DMS53 treated with DMSO at 0.1 percent for 48 hours (cell line): ENCODE results near the gene EEF2KMT.
"Not testable (repeated sequence)": the region's sequence is repeated elsewhere in the genome, so short reads cannot be mapped to it uniquely, and the experiment has no call there.

Experiments
- DNase-seq: peaks from one replicate; lab custom pipeline; 2025; ENCODE audit not compliant: unreplicated experiment; lab: John Stamatoyannopoulos, UW

EEF2KMT gene

DNA sequence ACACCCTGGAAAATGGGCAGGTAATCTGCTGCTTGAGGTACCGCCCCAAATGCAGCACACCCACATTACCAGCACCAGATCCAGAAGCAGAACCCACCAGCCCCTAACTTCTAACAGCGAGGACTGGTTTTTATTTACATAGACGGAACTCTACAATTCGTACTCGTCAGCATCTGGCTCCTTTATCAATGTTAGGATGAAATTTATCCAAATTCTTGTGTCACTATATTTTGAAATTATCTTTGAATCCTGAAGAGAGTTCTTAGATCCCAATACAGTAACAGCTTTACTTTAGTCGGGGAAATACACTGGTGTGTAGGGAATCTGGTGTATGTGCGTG lies 26.3 kb downstream of the EEF2KMT start:
- DNase-seq = no peak

DNA sequence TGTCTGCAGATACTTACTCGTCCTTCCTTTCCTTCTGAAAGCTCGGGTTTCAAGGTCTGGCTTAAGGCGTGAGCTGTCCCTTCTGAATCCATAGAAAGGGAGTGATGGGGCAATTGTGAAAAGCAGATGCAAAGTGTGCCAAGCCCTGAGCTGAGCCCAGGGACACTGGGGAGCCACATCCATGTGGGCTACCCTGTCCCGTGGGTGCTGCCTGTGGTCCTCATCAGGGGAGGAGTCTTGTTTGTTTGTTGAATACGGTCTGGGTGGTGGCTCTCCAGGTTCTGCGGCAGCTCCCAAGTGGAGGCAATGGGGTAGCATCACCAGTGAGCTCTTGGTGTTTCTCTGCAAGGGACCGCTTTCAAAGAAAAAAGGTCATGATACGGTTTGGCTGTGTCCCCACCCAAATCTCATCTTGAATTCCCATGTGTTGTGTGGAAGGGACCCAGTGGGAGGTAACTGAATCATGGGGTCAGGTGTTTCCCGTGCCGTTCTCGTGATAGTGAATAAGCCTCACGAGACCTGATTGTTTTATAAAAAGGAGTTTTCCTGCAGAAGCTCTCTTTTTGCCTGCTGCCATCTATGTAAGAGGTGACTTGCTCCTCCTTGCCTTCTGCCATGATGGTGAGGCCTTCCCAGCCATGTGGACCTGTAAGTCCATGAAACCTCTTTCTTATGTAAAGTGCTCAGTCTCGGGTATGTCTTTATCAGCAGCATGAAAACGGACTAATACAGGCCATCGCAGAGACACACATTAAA lies 27.0 kb downstream of the EEF2KMT start:
- no peak for DNase-seq

DNA sequence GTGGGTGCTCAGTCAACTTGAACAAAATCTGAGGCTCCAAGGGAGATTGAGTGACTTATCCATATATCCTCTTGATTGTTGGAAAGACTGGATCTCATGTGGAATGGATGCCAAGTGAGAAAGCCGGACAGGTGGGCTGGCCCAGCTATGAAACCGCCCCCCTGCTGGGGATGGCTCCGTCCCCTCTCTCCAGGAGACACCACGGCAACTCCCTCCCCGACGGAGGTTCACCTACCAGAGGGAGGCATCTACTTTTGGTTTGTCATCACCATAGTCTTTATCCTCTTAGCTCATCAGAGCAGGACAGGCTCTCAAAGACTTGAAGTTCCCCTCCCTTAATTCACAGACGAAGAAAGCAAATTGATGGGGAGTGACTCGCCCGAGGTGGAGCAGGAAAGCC lies 27.7 kb downstream of the EEF2KMT start:
- no peak for DNase-seq

DNA sequence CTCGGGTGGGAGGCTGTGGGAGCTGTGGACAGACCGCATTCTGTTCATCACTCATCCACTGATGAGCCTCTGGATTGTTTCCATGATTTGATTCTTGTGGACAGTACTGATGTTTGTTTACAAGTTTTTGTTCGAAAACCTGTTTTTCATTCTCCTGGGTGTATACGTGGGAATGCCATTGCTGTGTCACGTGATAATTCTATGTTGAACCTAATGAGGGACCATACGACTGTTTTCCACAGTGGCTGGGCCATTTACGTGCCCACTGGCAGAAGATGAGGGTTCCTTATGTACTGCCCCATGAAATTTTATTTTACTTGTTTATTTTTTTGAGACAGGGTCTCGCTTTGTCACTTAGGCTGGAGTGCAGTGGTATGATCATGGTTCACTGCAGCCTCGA lies 28.5 kb downstream of the EEF2KMT start:
- DNase-seq = no peak

DNA sequence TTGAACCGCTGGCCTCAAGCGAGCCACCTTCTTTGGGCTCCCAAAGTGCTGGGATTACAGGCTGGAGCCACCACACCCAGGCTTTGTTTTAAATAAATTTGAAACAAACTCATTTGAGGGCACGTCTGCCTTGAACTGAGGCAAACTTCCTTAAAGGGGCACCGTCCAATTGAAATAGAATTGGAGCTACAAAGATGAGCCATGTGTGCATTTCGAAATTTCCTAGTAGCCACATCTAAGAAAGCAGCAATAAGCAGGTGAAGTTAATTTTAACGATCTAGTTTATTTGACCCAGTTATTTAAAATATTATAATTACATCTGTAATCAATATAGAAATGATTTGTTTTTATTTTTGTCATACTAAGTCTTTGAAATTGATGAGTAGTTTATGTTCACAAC lies 31.1 kb downstream of the EEF2KMT start:
- no peak for DNase-seq

DNA sequence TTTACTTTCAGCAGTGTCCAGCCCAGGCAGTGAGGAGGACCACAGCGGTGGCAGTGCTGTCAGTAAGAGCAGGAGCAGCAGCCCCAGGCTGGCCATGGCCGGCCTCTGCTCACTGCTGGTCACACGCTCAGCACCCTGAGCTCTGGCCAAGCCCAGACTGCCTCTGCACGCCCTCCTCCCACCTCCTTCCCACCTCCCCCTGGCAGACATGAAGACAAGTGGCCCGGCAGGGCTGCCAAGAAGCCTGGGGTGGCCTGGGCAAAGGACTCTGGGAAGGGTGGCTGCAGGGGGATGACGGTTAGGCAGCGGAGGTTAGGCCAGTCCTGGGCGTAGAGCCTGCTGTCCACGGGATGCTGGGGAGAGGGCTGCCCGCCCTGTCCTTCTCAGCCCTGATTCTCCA lies 31.8 kb downstream of the EEF2KMT start, which contains the start of gene C16orf89:
Gene C16orf89, minus strand, starts transcription at position 144 of the 400 bp plus-strand sequence. Its CDS starts 48 bp downstream, at position 96.
- no peak for DNase-seq

DNA sequence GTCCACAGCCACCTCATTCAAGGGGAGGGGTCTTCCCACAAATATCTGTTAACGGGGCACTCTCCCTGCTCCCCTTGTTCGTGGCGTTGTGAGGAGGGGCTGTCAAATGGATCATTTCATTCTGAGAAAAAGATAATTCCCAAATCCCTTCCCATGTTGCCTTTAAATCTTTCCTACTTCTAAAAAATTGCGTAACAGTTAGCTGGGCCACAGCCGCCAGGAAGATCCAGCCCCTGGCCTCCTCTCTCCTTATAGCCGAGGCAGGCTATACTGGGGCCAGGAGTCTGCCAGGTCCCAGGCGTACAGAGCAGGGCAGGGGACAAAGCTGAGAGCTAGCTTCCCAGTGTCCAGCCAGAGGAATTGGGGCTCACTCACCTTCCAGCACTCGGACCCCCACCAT lies 32.3 kb downstream of the EEF2KMT start:
- DNase-seq = no peak

DNA sequence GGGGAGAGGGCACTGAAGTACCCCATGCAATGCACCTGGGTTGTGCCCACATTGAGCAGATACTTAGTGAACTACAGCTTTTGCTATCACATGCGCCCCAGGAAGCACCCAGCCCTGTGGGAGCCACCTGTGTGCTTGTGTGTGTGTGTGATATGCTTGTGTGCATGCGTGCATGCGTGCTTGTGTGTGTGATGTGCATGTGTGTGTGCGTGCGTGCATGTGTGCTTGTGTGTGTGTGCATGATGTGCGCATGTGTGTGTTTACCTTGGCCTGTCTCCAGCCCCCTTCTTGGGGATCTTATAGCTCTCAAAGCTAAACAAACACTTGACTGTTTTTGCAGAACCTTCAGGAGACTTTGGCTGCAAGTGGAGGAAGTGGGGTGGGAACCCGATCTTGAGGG lies 32.7 kb downstream of the EEF2KMT start:
- no peak for DNase-seq

DNA sequence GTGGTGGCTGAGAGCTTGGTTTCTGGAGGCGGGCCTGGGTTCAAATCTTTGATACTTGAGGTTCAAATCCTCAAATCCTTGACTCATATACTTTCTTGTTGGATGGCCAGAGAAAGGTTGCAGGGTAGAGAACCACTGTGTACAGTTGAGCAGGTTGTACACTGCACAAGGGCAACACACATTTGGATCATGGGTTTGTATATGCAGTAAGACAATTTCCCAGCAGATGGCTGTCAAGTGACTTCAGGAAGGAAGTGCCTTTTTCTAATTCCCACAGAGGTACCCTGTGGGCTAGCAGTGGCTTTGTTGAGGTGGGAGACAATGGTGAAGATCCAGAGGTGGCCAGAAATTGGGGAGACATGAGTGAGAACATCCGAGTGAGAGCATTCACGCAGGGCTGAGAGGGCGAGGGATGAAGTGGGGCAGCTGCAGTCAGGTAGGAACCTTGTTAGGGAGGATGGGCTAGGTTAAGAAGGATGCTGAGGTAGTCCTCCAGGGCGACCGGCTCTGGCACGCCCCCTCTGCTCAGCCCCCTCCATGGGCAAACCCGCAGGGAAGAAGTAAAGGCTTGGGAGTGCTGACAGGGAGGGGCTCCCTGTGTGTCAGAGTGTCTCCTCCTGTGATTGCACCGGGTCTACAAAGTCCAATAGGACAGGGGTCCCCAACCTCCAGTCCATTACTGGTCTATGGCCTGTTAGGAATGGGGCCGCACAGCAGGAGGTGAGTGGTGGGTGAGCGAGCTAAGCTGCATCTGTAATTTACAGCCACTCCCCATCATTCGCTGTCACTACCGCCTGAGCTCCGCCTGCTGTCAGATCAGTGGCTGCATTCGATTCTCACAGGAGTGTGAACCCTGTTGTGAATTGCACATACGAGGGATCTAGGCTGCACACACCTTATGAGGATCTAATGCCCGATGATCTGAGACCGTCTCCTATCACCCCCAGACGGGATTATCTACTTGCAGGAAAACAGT lies 34.5 kb downstream of the EEF2KMT start:
- no peak for DNase-seq

DNA sequence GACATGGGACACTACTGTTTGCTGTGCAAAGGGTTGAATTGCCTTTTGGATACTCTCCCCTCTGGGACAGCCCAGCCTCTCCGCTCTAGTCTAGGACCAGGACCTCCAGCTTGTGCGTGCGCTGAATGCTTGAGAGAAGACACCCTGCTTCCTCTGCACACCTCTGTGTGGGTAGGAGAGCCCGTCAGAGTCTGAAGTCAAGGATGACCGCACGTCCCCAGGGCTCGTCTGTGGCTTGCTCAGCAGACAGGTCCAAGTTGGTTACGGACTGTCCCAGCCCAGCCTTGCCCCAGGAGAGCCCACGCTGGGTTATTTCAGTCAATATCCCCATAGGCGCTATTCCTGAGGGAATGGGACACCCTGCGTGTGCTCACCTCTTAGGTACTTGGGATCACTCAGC lies 35.5 kb downstream of the EEF2KMT start:
- DNase-seq = no peak

DNA sequence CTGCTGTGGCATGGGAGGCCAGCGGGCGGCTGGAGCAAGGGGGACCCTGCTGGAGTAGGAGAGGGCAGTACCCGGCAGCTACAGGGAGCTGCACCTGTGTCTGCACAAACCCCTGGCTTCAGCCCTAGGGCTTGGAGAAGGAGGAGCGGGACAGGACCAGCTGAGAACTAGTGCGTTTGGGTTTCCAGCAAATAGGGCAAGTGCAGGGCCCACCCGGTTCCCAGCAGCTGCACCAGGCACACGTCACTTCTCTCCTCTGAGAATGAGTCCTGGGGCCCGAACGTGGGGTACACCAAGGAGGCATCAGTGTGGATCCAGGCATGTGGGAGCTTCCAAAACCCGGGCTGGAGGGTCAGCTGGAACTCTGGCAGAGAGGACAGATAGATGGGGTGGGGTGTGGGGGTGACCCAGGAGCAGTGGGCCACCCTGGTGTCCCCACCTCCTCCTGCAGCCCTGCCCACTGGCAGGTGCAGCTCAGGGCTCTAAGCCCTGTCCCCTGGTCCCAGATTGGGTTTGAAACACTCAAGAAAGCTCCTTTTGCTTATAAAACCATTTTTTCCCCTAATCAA lies 37.4 kb downstream of the EEF2KMT start:
- DNase-seq = no peak

DNA sequence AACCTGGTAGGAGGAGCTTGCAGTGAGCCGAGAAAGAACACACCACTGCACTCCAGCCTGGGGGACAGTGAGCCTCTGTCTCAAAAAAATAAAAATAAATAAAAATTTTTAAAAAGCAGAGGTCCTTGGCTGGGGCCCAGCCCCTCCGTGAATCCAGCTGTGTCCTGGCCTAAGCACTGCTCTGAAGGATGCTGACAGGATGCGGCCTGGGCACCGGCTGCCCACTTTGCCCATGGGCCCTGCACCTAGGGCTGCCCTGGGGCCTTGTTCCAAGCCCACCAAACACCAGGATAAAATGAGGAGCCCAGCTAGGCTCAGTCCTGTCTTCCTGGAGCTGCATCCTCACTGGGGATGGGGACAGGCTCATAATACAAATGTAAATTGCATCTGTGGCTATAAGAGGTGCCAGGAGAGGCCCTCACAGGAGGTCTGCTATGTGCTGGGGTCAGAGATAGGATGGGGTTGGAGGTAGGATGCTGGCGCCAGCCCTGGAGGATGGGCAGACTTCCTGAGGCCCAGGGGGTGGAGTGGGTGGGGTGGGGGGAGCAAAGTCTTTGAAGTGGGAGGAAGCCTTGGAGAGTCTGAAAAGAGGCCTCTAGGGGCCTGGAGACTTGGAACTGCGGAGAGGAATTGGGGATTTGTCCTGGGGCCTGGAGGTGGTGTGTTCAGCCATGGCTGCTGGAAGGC lies 38.1 kb downstream of the EEF2KMT start:
- no peak for DNase-seq

DNA sequence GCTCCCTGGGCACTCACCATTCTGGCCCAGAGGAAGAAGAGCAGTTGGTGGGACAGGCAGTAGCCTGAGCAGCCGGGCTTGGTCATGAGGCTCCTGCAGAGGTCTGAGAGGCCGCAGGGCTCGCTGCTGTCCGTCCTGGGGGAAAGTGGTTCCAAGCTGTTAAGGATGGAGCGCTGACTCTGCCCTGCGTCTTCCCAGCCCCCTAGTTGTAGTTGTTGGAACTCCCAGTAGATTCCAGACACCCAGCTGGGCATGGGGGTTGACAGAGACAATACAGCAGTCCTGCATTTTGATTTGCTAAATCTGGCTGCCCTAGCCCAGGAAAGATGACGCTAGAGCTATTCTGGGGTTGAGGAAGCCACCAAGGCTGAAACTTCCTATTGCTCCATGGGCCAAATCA lies 39.1 kb downstream of the EEF2KMT start:
- no peak for DNase-seq

DNA sequence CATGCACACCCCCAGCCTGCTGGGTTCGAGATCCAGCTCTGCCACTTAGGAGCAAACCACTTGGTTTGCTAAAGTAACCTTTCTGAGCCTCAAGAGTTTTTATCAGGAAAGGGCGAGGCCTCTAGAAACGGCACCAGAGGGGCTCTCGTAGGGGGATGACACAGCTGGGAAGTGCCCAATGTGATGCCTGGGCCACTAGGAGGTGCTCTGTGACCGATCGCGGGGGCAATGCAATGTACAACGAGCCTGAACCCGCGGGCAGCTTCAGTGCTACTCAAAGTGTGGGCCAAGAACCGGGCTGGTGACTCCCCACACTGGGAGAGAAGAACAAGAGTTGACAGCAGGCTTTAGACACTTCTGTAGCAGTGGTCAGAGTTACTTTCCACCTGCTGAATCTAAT lies 41.2 kb downstream of the EEF2KMT start:
- DNase-seq = no peak

DNA sequence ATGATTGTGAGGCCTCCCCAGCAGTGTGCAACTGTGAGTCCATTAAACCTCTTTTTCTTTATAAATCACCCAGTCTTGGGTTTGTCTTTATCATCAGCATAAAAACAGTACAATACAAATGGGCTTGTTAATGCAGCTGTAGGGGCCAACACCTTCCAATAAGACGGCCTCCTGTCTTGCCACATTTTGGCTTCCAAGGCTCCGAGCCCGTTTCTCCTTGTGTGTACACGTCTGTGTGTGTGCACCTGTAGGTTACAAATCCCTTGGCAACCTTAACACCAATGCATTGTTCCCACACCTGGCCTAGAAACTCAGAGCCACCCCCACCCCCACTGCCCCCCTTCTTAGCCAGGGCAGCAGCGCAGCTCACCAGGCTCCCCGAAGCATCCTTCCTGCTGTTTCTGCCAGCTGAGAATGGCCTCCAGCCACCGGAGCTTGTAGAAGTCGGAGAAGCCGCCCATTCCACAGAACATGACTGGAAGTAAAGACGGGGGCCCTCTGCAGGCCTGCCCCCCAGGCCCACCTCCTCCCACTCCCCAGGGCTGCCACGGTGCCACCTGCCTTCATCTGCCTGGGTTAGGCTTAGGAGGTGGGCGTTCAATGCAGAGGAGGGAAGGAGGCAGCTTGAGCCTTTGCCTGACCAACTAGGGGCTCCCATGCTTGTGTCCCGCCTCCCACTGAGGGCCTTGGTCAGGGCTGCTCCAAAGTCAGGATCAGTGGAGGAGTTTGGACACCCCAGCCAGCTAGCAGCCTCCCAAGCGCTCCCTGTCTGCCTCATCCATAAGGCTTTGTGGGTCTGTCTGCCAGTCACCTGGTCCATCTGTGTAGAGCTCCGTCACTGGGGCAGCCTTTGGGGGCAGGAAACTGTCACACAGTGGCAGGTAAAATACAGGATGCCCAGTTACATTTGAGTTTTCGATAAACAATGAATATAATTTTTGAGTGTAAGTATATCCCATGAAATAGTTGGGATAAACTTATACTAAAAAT lies 42.4 kb downstream of the EEF2KMT start:
- no peak for DNase-seq

DNA sequence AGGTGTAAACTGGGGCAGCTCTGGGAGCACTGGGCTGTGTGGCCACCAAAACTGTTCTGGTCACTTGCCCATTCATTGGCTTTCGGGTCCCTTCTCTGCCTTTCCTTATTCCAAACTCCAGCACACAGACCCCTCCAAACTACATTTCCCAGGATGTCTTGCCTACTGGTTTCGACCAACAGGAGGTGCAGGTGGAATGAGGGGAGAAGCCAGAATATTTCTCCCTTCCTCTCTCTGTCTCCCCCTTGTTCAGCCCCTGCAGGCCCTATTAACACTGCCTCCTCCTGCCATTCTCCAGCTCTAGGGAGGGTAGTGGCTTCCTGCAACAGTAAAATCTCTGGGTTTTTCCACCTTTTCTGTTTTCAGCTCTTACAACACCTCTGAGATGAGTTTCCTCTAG lies 50.7 kb downstream of the EEF2KMT start:
- DNase-seq = no peak

DNA sequence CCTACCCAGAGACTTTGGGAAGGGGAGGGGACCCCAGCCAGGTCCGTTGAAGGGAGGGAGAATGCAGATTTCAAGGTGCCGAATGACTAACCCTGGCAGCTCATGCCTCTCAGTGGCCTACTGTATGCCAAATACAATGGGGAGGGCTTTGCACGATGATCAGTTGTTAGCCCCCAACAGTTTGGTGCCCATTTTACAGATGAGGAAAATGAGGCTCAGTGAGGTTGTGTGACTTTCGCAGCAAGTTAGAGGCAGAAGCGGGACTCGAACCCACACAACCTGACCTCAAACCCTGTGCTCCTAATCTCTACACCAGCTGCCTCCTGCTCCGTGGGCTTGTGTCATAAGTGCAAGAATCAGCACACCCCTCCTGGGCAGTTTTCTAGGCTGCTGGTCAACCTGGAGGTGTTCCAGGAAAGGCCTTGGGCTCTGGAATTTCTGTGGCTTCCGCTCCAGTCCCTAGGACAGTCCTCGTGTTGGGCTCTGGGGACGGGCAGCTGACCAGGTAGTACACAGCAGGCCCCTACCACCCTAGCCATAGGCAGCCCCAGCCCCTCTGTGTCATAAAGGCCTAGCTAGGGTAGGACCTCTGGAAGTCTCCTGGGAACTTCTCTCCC lies 52.0 kb downstream of the EEF2KMT start:
- no peak for DNase-seq

DNA sequence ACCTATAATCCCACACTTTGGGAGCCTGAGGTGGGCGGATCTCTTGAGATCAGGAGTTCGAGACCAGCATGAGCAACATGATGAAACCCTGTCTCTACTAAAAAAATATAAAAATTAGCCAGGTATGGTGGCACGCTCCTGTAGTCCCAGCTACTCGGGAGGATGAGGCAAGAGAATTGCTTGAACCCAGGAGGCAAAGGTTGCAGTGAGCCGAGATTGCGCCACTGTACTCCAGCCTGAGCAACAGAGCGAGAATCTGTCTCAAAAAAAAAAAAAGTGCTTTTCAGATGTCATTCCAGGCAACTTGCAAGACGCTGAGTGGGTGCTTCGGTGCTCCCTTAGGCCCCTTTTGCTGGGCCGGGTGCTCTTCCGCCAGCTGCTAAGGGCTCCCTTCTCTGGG lies 53.0 kb downstream of the EEF2KMT start:
- DNase-seq = not testable (repeated sequence)

DNA sequence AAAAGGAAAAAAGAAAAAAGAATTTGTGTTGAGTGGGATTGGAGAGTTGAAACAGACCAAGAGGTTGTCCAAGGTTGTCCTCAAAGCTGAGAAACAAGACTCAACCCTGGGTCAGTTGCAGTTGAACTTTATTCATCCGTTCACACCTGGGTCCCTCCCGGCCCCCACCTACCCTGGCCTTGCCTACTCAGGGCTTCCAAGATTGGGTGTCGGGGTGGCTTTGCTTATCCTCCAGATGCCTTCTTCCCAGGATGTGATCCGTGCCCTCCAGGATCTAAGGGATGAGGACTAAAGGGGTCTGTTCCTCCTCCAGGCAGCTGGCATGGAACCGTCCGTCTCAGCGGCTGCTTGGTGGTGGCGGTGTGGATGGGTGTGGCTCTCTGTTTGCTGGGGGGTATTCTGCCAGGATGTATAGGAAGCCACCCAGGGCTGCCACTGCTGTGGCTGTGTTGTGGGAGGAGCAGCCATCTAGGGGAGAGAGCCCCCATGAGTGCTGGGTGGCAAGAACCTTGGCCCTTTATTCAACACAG lies 53.5 kb downstream of the EEF2KMT start:
- DNase-seq = no peak
